GM19035 (cell line): ENCODE results near the gene SERPINB1.
"Not testable (repeated sequence)": the region's sequence is repeated elsewhere in the genome, so short reads cannot be mapped to it uniquely, and the experiment has no call there.

Experiments used
- ATAC-seq: cut with Tn5 transposase; IDR thresholded peaks from one replicate; pipeline ENCODE4 v1.9.1; 2021; ENCODE audit not compliant: unreplicated experiment

Gene SERPINB1

DNA sequence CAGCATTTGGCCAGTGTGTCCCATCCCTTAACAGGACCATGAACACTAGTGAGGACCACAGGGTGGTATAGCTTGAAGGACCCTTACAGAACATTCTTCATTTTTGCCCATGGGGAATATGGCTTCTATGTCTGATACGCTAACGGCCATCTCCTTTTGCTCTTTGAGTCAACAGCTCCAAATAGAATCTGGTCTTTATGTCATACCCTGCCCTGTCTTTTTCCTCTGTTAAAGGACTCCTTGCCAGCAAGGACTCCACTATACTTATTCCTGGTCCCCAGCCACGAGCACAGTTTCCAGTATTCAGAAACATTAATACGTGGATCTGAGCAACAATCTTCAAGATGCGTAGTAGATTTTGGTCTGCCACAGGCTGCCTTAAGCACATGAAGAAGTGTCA, 22.5 kb downstream of the SERPINB1 start:
- ATAC-seq, result no peak

- ATAC-seq, result no peak
Observed at GRCh38 chr6:2818593-2818992, 23.1 kb downstream of the SERPINB1 start.

- ATAC-seq, result no peak
Observed at GRCh38 chr6:2817903-2818443, 23.7 kb downstream of the SERPINB1 start.

- ATAC-seq, result no peak
Observed at GRCh38 chr6:2816158-2816557, 25.5 kb downstream of the SERPINB1 start.

GRCh38 chr6:2812695-2813094, 29.0 kb downstream of the SERPINB1 start:
- ATAC-seq, result no peak

- ATAC-seq, result no peak
Observed at GRCh38 chr6:2810092-2810671, 31.5 kb downstream of the SERPINB1 start.

- no peak for ATAC-seq
Observed at GRCh38 chr6:2809015-2809414, 32.6 kb downstream of the SERPINB1 start.

GRCh38 chr6:2807342-2808090, 34.1 kb downstream of the SERPINB1 start:
- ATAC-seq, result no peak

GRCh38 chr6:2806644-2807043, 35.0 kb downstream of the SERPINB1 start:
- ATAC-seq, result no peak

GRCh38 chr6:2805031-2805430, 36.6 kb downstream of the SERPINB1 start:
- no peak for ATAC-seq

GRCh38 chr6:2804516-2804915, 37.1 kb downstream of the SERPINB1 start:
- no peak for ATAC-seq

DNA sequence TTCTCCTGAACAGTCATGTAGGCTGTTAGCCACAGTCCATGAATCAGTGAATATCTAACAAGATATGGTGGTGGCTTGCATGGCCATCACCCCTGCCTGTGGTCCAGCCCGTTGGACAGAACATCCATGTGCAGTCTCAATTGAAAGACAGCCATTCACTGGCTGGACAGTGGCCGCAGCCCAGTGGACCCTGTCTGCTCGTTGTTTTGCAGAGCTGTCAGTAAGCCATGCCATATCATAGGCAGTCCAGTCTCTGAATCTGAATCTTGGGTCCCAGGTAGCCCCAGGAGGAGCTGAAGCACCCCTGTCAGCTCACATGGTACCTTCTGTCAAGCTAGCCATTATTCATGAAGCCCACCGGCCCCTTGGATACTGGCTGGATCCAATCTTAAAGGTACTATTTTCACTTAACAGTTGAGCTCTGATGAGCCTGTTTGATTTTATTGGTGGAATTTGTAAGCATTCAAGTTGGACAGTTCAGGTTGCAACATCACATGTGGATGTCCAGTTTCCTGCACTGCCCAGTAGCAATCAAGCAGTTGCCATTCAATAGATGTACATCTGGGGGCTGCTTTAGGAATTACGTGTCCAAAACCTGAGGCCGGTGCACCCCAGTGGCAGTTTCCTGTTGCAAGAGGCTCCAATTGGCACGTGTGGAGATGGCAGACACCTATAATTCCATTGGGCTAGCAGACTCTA, 37.8 kb downstream of the SERPINB1 start:
- ATAC-seq, result no peak

DNA sequence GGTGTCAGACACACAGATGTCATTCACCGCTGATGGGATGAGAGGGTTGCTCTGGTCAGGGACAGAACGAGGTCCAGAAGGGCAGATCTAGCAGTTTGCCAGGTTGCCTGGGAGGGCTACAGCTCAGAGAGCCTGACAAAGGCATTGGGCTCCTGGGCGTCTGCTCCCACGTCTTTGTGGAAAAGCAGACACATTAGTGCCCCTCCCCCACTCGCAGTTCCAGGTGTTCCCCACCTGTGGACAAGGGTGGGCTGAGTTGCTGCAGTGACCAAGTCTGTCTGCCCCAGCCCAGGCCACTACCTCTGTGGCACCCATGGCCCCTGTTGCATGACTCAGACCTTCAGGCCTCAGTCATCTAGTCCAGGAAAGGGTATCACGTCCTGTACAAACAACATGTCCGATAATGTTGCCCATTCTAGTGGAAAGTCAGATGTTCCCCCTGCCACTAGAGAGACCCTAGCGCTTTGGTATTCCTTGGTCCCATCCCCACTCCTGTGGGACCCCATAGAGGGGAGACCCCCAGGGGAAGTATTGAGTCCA, 39.1 kb downstream of the SERPINB1 start:
- no peak for ATAC-seq

GRCh38 chr6:2801687-2802086, 40.0 kb downstream of the SERPINB1 start:
- not testable (repeated sequence) for ATAC-seq

DNA sequence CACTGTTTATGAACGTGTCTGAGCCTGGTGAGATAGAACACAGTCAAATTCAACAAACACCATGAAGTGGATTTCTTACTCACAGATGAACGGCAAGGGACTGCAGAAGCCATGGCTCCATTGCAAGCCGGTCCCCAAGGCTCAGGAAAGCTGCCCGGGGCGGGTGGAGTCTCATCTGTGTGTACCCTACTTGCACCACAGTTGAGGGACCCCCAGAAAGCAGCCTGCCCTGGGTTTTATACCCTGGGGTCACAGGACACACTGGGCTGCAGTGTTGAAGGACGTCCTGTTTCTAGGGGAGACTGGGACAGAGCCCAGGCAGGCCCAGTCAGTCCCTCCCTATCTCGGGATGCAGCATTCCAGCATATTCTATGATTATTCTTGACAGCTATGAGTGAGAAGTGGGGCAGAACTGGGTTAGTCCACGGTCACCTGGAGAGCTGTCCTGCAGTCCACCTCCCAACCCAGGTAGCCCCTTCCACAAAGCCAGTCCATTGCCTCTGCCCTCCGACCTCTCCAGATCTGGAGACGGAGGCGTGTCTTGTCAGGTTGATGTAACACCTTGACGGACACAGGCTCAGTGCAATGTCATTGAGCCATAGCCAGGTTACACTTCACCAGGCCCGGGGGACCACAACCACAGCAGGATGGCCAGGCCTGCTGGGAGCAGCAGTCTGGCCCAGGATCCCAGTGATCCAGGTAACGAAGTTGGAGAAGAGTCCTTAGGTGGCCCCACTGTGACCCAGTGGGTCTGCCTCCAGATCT, 40.9 kb downstream of the SERPINB1 start:
- ATAC-seq, result no peak

- no peak for ATAC-seq
Observed at GRCh38 chr6:2799936-2800527, 41.6 kb downstream of the SERPINB1 start.

DNA sequence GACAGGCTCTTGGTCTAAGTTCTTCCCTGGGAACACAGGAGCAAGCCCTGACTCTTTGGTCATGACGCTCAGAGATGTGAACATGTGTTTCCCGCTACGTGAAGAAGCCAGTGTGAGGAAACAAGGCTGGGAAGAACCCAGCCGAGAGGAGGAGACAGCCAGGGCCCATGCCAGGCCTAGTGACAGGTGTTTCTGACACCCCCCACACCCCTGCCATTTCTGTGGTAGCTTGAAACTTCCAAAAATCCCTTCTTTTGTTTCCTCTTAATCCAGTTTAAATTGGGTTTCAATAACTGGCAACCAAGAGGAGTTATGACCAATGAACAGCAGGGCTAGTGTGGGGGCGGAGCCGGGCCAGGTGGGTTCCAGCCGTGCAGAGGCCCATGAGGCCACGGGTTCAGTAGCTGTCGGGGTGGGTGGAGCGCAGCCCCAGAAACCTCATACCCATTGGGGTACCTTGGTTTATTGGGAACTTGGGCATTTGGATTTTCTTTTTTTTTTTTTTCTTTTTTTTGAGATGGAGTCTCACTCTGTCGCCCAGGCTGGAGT, 43.0 kb downstream of the SERPINB1 start:
- no peak for ATAC-seq

- no peak for ATAC-seq
Observed at GRCh38 chr6:2797564-2798031, 44.1 kb downstream of the SERPINB1 start.

- no peak for ATAC-seq
Observed at GRCh38 chr6:2796861-2797260, 44.8 kb downstream of the SERPINB1 start.

DNA sequence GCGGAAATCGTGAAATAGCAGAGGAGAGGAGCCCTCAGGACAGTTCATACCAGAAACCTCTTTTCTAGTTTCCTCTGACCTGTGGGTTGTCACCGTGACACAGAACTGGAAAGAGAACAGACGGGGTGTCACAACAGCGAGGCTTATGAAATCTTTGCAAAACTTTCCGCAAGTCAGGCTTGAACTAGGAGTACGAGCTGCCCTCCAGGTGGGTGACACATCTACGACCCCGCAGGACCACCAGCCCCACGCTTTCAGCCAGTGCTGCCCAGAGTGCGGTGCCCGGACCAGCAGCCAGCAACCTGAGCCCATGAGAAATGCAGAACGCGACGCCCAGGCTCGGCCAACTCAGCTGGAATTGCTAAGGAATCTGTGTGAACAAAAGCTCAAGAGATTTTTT, 45.7 kb downstream of the SERPINB1 start:
- ATAC-seq, result no peak
